H1 (cell line): ENCODE data around the gene KRTAP12-4. TPM values are rescaled to one million over a fixed set of nuclear protein-coding genes. Genes with fewer than 3 reads are reported as not detected.

Experiments used
- CTCF ChIA-PET: fragments of 300-600 bp; sonication (Branson Sonifier 250); formaldehyde crosslinking; loops from one replicate; lab custom pipeline; 2021; ENCODE audit not compliant: partially characterized antibody; lab: Charles Lee
- POLR2A ChIA-PET: fragments of 300-600 bp; sonication (Branson Sonifier 250); formaldehyde crosslinking; loops from one replicate; lab custom pipeline; 2021; ENCODE audit warnings: inconsistent platforms; ENCODE audit not compliant: partially characterized antibody; lab: Charles Lee
- DNase-seq, 2 experiments: peaks; one replicate each; pipeline versions ENCODE4 v3.0.0 to v3.0.0-alpha.2; 2010 to 2022; ENCODE audit warnings: low spot score in 2 of 2, low read depth in 1 of 2, mixed read lengths in 1 of 2
- FAIRE-seq: peaks from 2 replicates; lab custom pipeline; 2011; peaks lifted over from hg19 to GRCh38; lab: Jason Lieb, UNC
- H2AFZ ChIP-seq: 2 replicates; pipeline ENCODE4 v1.8.1; 2012; ENCODE audit warnings: low read length, inconsistent platforms
- H2AK5ac ChIP-seq: 2 replicates; pipeline ENCODE4 v1.6.1; 2013; ENCODE audit warnings: low read depth, low read length
- H2BK120ac ChIP-seq: replicated peaks from 2 replicates; pipeline ENCODE3; 2013; ENCODE audit warnings: low read depth, low read length, inconsistent platforms
- H2BK12ac ChIP-seq: 2 replicates; pipeline ENCODE4 v1.6.1; 2013; ENCODE audit warnings: low read depth, low read length
- H2BK15ac ChIP-seq: 2 replicates; pipeline ENCODE4 v1.6.1; 2013; ENCODE audit warnings: low read length
- H2BK20ac ChIP-seq: 2 replicates; pipeline ENCODE4 v1.6.1; 2013; ENCODE audit warnings: low read length
- H2BK5ac ChIP-seq: 2 replicates; pipeline ENCODE4 v1.6.1; 2013; ENCODE audit warnings: low read depth, low read length
- H3K14ac ChIP-seq: 2 replicates; pipeline ENCODE4 v1.6.1; 2013; ENCODE audit warnings: inconsistent platforms; ENCODE audit not compliant: insufficient read length
- H3K18ac ChIP-seq: 2 replicates; pipeline ENCODE4 v1.6.1; 2013; ENCODE audit warnings: low read length; ENCODE audit errors: extremely low read depth
- H3K23ac ChIP-seq: 2 replicates; pipeline ENCODE4 v1.6.1; 2013; ENCODE audit warnings: inconsistent platforms; ENCODE audit not compliant: insufficient read length
- H3K23me2 ChIP-seq: 2 replicates; pipeline ENCODE4 v1.6.1; 2013; ENCODE audit warnings: low read depth, low read length
- H3K27ac ChIP-seq: 2 replicates; pipeline ENCODE4 v1.6.1; 2011; ENCODE audit warnings: low read depth, low read length, inconsistent platforms
- H3K27me3 ChIP-seq, 4 experiments: replicated peaks in 1 of 4; 1 replicate in 1 of 4; 2 replicates in 3 of 4; pipeline versions ENCODE4 v1.6.1 to v1.8.1; 2011 to 2013; ENCODE audit warnings: low read length in 3 of 4, mild to moderate bottlenecking in 3 of 4, inconsistent platforms in 2 of 4, mixed read lengths in 2 of 4, moderate library complexity in 1 of 4; ENCODE audit not compliant: control insufficient read depth in 3 of 4, insufficient read depth in 3 of 4; ENCODE audit errors: extremely low read depth in 1 of 4
- H3K36me3 ChIP-seq, 4 experiments: 2 replicates each; pipeline versions ENCODE4 v1.6.1 to v1.8.1; 2011 to 2013; ENCODE audit warnings: mild to moderate bottlenecking in 4 of 4, low read length in 3 of 4, moderate library complexity in 2 of 4, control low read depth in 1 of 4, inconsistent platforms in 1 of 4; ENCODE audit not compliant: insufficient read depth in 4 of 4, control insufficient read depth in 2 of 4
- H3K4ac ChIP-seq: replicated peaks from 2 replicates; pipeline ENCODE3; 2013; ENCODE audit warnings: low read length, low read depth, mixed read lengths, inconsistent platforms; ENCODE audit not compliant: insufficient read length
- H3K4me1 ChIP-seq, 4 experiments: replicated peaks in 1 of 4; 1 replicate in 1 of 4; 2 replicates in 3 of 4; pipeline versions ENCODE4 v1.6.1 to v1.8.1; 2011 to 2013; ENCODE audit warnings: low read length in 3 of 4, inconsistent platforms in 2 of 4, mixed read lengths in 1 of 4; ENCODE audit not compliant: insufficient read depth in 4 of 4, control insufficient read depth in 3 of 4
- H3K4me2 ChIP-seq, 2 experiments: 2 replicates each; pipeline versions ENCODE4 v1.6.1 to v1.8.1; 2011 to 2013; ENCODE audit warnings: low read depth in 2 of 2, low read length in 2 of 2, control low read depth in 1 of 2, inconsistent platforms in 1 of 2, mild to moderate bottlenecking in 1 of 2; ENCODE audit not compliant: insufficient read depth in 1 of 2
- H3K4me3 ChIP-seq, 4 experiments: fragments of 200-600, 300-600 bp in 1 of 4; sonication (generic), shearing (Covaris generic), sonication (Bioruptor Twin) in 1 of 4; 2 replicates each; pipeline versions ENCODE4 v1.5.1 to v1.8.1; 2011 to 2016; ENCODE audit warnings: low read length in 4 of 4, low read depth in 3 of 4, control low read depth in 2 of 4, inconsistent platforms in 2 of 4, mild to moderate bottlenecking in 2 of 4, mixed read lengths in 1 of 4, moderate library complexity in 1 of 4; ENCODE audit not compliant: insufficient read depth in 2 of 4; ENCODE audit errors: extremely low read depth in 1 of 4
- H3K56ac ChIP-seq: replicated peaks from 2 replicates; pipeline ENCODE3; 2013; ENCODE audit warnings: low read depth, mild to moderate bottlenecking, mixed read lengths, low read length, inconsistent platforms; ENCODE audit not compliant: insufficient read length
- H3K79me1 ChIP-seq: 2 replicates; pipeline ENCODE4 v1.6.1; 2013; ENCODE audit warnings: low read depth, low read length, control low read depth
- H3K79me2 ChIP-seq, 2 experiments: 2 replicates each; pipeline versions ENCODE4 v1.6.1 to v1.8.1; 2012 to 2013; ENCODE audit warnings: low read length in 2 of 2, mild to moderate bottlenecking in 2 of 2, inconsistent platforms in 1 of 2; ENCODE audit not compliant: insufficient read depth in 2 of 2, control insufficient read depth in 1 of 2
- H3K9ac ChIP-seq, 4 experiments: replicated peaks in 1 of 4; 1 replicate in 1 of 4; 2 replicates in 3 of 4; pipeline versions ENCODE4 v1.6.1 to v1.8.1; 2011 to 2013; ENCODE audit warnings: low read depth in 3 of 4, low read length in 3 of 4, control low read depth in 2 of 4, mild to moderate bottlenecking in 2 of 4, moderate library complexity in 2 of 4, inconsistent platforms in 1 of 4; ENCODE audit errors: extremely low read depth in 1 of 4
- H3K9me3 ChIP-seq, 2 experiments: 2 replicates each; pipeline versions ENCODE4 v1.6.1 to v1.8.1; 2012 to 2013; ENCODE audit warnings: mild to moderate bottlenecking in 2 of 2, moderate library complexity in 2 of 2, control low read depth in 1 of 2, inconsistent platforms in 1 of 2, low read depth in 1 of 2, low read length in 1 of 2, mixed read lengths in 1 of 2; ENCODE audit not compliant: insufficient read depth in 2 of 2
- H4K20me1 ChIP-seq, 2 experiments: replicated peaks in 1 of 2; 2 replicates each; pipeline versions ENCODE3 to v1.8.1; 2011 to 2013; ENCODE audit warnings: inconsistent platforms in 2 of 2, low read length in 2 of 2, mild to moderate bottlenecking in 1 of 2; ENCODE audit not compliant: insufficient read depth in 2 of 2, control insufficient read depth in 1 of 2
- H4K5ac ChIP-seq: 2 replicates; pipeline ENCODE4 v1.6.1; 2013; ENCODE audit warnings: low read length, low read depth, mixed read lengths, inconsistent platforms; ENCODE audit not compliant: insufficient read length
- H4K8ac ChIP-seq: 2 replicates; pipeline ENCODE4 v1.8.0; 2013; ENCODE audit warnings: mild to moderate bottlenecking, moderate library complexity, low read length, inconsistent platforms; ENCODE audit not compliant: insufficient read depth; ENCODE audit errors: extremely low read depth
- H4K91ac ChIP-seq: replicated peaks from 2 replicates; pipeline ENCODE3; 2013; ENCODE audit warnings: low read length, mixed read lengths, inconsistent platforms; ENCODE audit not compliant: insufficient read length
- ASH2L ChIP-seq: fragments of 200-600, 300-600 bp; sonication (generic); IDR thresholded peaks from one replicate; pipeline ENCODE4 v1.7.1; 2017; ENCODE audit warnings: low read length
- CHD2 ChIP-seq: IDR thresholded peaks from 2 replicates; pipeline ENCODE4 v1.6.1; 2012; ENCODE audit warnings: low read length, improper control_type of control experiment
- EP300 ChIP-seq, 2 experiments: IDR thresholded peaks; 1 replicate in 1 of 2; 2 replicates in 1 of 2; pipeline ENCODE4 v1.6.1; 2011 to 2012; ENCODE audit warnings: low read depth in 2 of 2, low read length in 2 of 2, mild to moderate bottlenecking in 2 of 2, borderline replicate concordance in 1 of 2, inconsistent platforms in 1 of 2, moderate library complexity in 1 of 2
- FOSL1 ChIP-seq: IDR thresholded peaks from 2 replicates; pipeline ENCODE4 v1.6.1; 2011; ENCODE audit warnings: mild to moderate bottlenecking, low read depth, low read length, moderate library complexity; ENCODE audit not compliant: insufficient read depth
- MAFK ChIP-seq: IDR thresholded peaks from 2 replicates; pipeline ENCODE4 v1.6.1; 2012; ENCODE audit warnings: low read depth, mild to moderate bottlenecking, improper control_type of control experiment, low read length
- PHF8 ChIP-seq: fragments of 200-600 bp; sonication (generic); conservative IDR thresholded peaks from 2 replicates; pipeline ENCODE4 v1.7.1; 2012; ENCODE audit warnings: low read depth, mild to moderate bottlenecking, inconsistent platforms, low read length, moderate library complexity
- RBBP5 ChIP-seq: IDR thresholded peaks from 2 replicates; pipeline ENCODE4 v1.7.1; 2012; ENCODE audit warnings: low read depth, mild to moderate bottlenecking, inconsistent platforms, low read length, moderate library complexity, borderline replicate concordance
- SAP30 ChIP-seq: fragments of 300-600 bp; sonication (generic); IDR thresholded peaks from 2 replicates; pipeline ENCODE4 v1.7.1; 2012; ENCODE audit warnings: low read length, moderate library complexity, mild to moderate bottlenecking, inconsistent platforms; ENCODE audit not compliant: insufficient read depth, insufficient replicate concordance
- SP1 ChIP-seq: IDR thresholded peaks from 2 replicates; pipeline ENCODE4 v1.6.1; 2011; ENCODE audit warnings: low read depth, low read length
- TAF7 ChIP-seq: optimal IDR thresholded peaks from 2 replicates; pipeline ENCODE3; 2011; ENCODE audit warnings: low read depth, mild to moderate bottlenecking, inconsistent platforms, low read length, moderate library complexity, borderline replicate concordance
- TBP ChIP-seq: IDR thresholded peaks from 2 replicates; pipeline ENCODE4 v1.6.1; 2011; ENCODE audit warnings: low read depth, low read length, improper control_type of control experiment
- WGBS, 2 experiments: shearing (Covaris generic) in 1 of 2; methylation state at CpG; one replicate each; pipeline versions ENCODE4 v1.1.6 to v1.1.7; 2013 to 2015; ENCODE audit warnings: low lambda C conversion rate in 2 of 2, mixed read lengths in 2 of 2, inconsistent platforms in 1 of 2, low coverage in 1 of 2, missing lambda C conversion rate in 1 of 2; ENCODE audit not compliant: insufficient replicate concordance in 2 of 2, insufficient coverage in 1 of 2, insufficient read length in 1 of 2; ENCODE audit errors: extremely low coverage in 1 of 2, missing lambda C conversion rate in 1 of 2; 5-methylcytosine and 5-hydroxymethylcytosine counted together
- polyA plus RNA-seq, 7 experiments: library from polyadenylated mRNA; depleted of rRNA in 3 of 7; stranded (reverse) in 5 of 7; unstranded in 2 of 7; fragments of >200 nt in 5 of 7; fragments of 200-250 nt in 2 of 7; gene quantifications; 1 replicate in 5 of 7; 2 replicates in 1 of 7; 4 replicates in 1 of 7; pipeline versions ENCODE4 v1.2.1 to v1.2.3, GENCODE V29; 2011 to 2013; ENCODE audit warnings: missing spikeins in 2 of 7, mixed read lengths in 2 of 7
- total RNA-seq: library from RNA; stranded (reverse); fragmentation: NEBNext Ultra II Directional; extraction: Animal tissue kit (Norgen Biotek cat#: 25700); gene quantifications from 2 replicates; pipeline ENCODE4 v1.2.1, GENCODE V29; 2021
- TF ChIP-seq, protein P1 (sequence below): IDR thresholded peaks from 2 replicates; pipeline ENCODE4 v1.6.1; 2012; ENCODE audit warnings: inconsistent platforms

The KRTAP12-4 gene
- total and polyA plus RNA-seq, 2 of the 8 experiments (the other 6 are each of a cell fraction or from before 2014, with no cell fraction given): not detected

DNA sequence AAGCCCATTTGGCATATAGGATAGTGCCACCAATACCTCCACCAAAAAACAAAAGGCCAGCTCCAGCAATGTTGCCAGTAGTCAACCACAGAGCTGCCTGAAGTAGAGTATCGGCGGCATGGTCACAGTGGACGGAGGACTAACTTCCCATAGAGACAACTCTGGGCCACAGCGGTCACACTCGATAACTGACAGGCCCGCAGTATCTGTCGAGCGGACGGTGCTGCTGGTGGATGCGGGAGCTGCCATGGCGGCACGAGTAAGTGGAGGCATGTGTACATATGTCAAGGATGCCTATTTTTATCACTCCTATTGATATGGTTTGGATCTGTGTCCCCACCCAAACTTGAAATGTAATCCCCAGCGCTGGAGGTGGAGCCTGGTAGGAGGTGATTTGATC is 23.4 kb upstream of the KRTAP12-4 start:
- Histone ChIP-seq H4K8ac (no peak overlapping the region), H3K14ac (no peak overlapping the region), H4K20me1 (no peaks in the 10 kb centered on the region), H3K27me3 (no peaks in the 10 kb centered on the region), H4K91ac (no peak overlapping the region), H2AK5ac (no peak overlapping the region), H2BK15ac (no peak overlapping the region), H3K23me2 (no peaks in the 10 kb centered on the region), H3K79me1 (no peaks in the 10 kb centered on the region), H3K9me3 (no peaks in the 10 kb centered on the region), H3K23ac (no peak overlapping the region), H2BK20ac (no peak overlapping the region), H3K27ac (no peak overlapping the region), H4K5ac (no peak overlapping the region), H3K4me3 (no peak overlapping the region), H3K9ac (no peak overlapping the region), H3K79me2 (no peaks in the 10 kb centered on the region), H3K18ac (no peak overlapping the region), H3K4ac (no peak overlapping the region), H3K4me2 (no peak overlapping the region), H3K4me1 (no peaks in the 10 kb centered on the region; a peak in 1 of 7 replicates), H2BK120ac (no peak overlapping the region), H3K56ac (no peak overlapping the region), H3K36me3 (0 out of 8 replicates have a peak, but pooled peaks cover 0 to 2% (median 0%) of the 10 kb centered on the region in 4 experiments), H2BK5ac (no peak overlapping the region), H2AFZ (no peak overlapping the region), H2BK12ac (no peak overlapping the region)
- WGBS, 2 experiments: 90% methylated on average over 13 of the region's 13 CpGs; no CpG with 5 or more reads in 1 of the 2 experiments
- FAIRE-seq (no peak), DNase-seq (no peak)
- CTCF ChIA-PET: interaction anchor here (1.5 kb wide), 1 partner anchor 83 kb away, joined by 5 read pairs; no protein-coding TSS in a partner anchor
- POLR2A ChIA-PET: no interaction called here
- TF ChIP-seq CHD2: no peak
- no peak for TF ChIP-seq RBBP5
- TF ChIP-seq TAF7: no peak
- TF ChIP-seq TBP: no peak
- TF ChIP-seq FOSL1: no peak
- no peak for TF ChIP-seq SP1
- TF ChIP-seq EP300 (IDR thresholded peaks at IDR 0.05; ENCODE audit: borderline replicate concordance in 1 of 2, low read depth in 2 of 2, low read length in 2 of 2): no peak
- TF ChIP-seq PHF8: no peak
- TF ChIP-seq MAFK: no peak
- TF ChIP-seq, protein P1, sequence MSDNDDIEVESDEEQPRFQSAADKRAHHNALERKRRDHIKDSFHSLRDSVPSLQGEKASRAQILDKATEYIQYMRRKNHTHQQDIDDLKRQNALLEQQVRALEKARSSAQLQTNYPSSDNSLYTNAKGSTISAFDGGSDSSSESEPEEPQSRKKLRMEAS: no peak
- no peak for TF ChIP-seq ASH2L
- TF ChIP-seq SAP30: no peak
- TF ChIP-seq, all 59 proteins: peak for 0
